GM23338 (cell line): ENCODE data around the gene NPLOC4. TPM values are rescaled to one million over a fixed set of nuclear protein-coding genes. Genes with fewer than 3 reads are reported as not detected.

Experiments used
- ATAC-seq: fragments of 200-7000 bp; cut with Tn5 transposase; 3 replicates; pipeline ENCODE4 v1.9.1; 2020
- DNase-seq: peaks from one replicate; pipeline ENCODE4 v3.0.0-alpha.2; 2015; ENCODE audit warnings: low spot score
- H2AFZ ChIP-seq: fragments of 200-600 bp; sonication (generic); 2 replicates; pipeline ENCODE4 v1.8.0; 2016; ENCODE audit warnings: antibody characterized with exemption, mild to moderate bottlenecking, moderate library complexity
- H3F3A ChIP-seq: fragments of 200-600 bp; sonication (generic); replicated peaks from 2 replicates; pipeline ENCODE4 v1.8.0; 2017; ENCODE audit warnings: antibody characterized with exemption, mixed run types, low read depth
- H3K27ac ChIP-seq: fragments of 200-600 bp; sonication (generic); 2 replicates; pipeline ENCODE4 v1.6.1; 2016; ENCODE audit warnings: low read depth
- H3K27me3 ChIP-seq: fragments of 200-600 bp; sonication (generic); 2 replicates; pipeline ENCODE4 v1.8.0; 2016; ENCODE audit warnings: mild to moderate bottlenecking, mixed run types, moderate library complexity; ENCODE audit not compliant: insufficient read depth
- H3K36me3 ChIP-seq: fragments of 200-600 bp; sonication (generic); 2 replicates; pipeline ENCODE4 v1.8.0; 2016; ENCODE audit warnings: mild to moderate bottlenecking; ENCODE audit not compliant: insufficient read depth
- H3K4me1 ChIP-seq: fragments of 200-600 bp; sonication (generic); 2 replicates; pipeline ENCODE4 v1.8.0; 2016; ENCODE audit warnings: mild to moderate bottlenecking, moderate library complexity; ENCODE audit not compliant: insufficient read depth
- H3K4me2 ChIP-seq: fragments of 200-600 bp; sonication (generic); 2 replicates; pipeline ENCODE4 v1.7.1; 2017; ENCODE audit warnings: mixed run types
- H3K4me3 ChIP-seq: fragments of 200-600 bp; sonication (generic); 2 replicates; pipeline ENCODE4 v1.6.1; 2016; ENCODE audit warnings: mixed run types
- H3K79me2 ChIP-seq: fragments of 200-600 bp; sonication (generic); replicated peaks from 2 replicates; pipeline ENCODE4 v1.8.0; 2017; ENCODE audit warnings: mild to moderate bottlenecking; ENCODE audit not compliant: insufficient read depth
- H3K9me2 ChIP-seq: fragments of 200-600 bp; sonication (generic); 2 replicates; pipeline ENCODE4 v1.8.0; 2017; ENCODE audit not compliant: insufficient read depth
- H4K20me1 ChIP-seq: fragments of 200-600 bp; sonication (generic); replicated peaks from 2 replicates; pipeline ENCODE4 v1.8.0; 2017; ENCODE audit warnings: mild to moderate bottlenecking; ENCODE audit not compliant: insufficient read depth
- H3K27ac Mint-ChIP-seq: 2 replicates; pipeline ENCODE4 v1.8.0; 2020; ENCODE audit warnings: inconsistent platforms, mild to moderate bottlenecking, moderate library complexity, mixed read lengths
- H3K27me3 Mint-ChIP-seq: 3 replicates; pipeline ENCODE4 v1.8.0; 2022; ENCODE audit warnings: low read depth, mild to moderate bottlenecking, moderate library complexity, mixed read lengths, inconsistent platforms; ENCODE audit not compliant: insufficient read depth, poor library complexity
- H3K36me3 Mint-ChIP-seq: 3 replicates; pipeline ENCODE4 v1.8.0; 2021; ENCODE audit warnings: low read depth, mild to moderate bottlenecking, inconsistent platforms, moderate library complexity, mixed read lengths
- H3K4me1 Mint-ChIP-seq: 3 replicates; pipeline ENCODE4 v1.8.0; 2020; ENCODE audit warnings: mild to moderate bottlenecking, inconsistent platforms, mixed read lengths
- H3K4me3 Mint-ChIP-seq: 3 replicates; pipeline ENCODE4 v1.8.0; 2021; ENCODE audit warnings: moderate library complexity, mild to moderate bottlenecking, inconsistent platforms, mixed read lengths
- H3K9me3 Mint-ChIP-seq: 3 replicates; pipeline ENCODE4 v1.8.0; 2020; ENCODE audit warnings: moderate library complexity, mild to moderate bottlenecking, inconsistent platforms, mixed read lengths
- CREB1 ChIP-seq: fragments of 250-450 bp; sonication (Bioruptor Pico); IDR thresholded peaks from 2 replicates; pipeline ENCODE4 v1.5.0; 2020; ENCODE audit warnings: low read depth, mild to moderate bottlenecking, moderate library complexity
- EZH2phosphoT487 ChIP-seq: fragments of 200-600 bp; sonication (generic); IDR thresholded peaks from one replicate; pipeline ENCODE4 v1.8.1; 2018; ENCODE audit warnings: antibody characterized with exemption; ENCODE audit not compliant: unreplicated experiment
- NANOG ChIP-seq: IDR thresholded peaks from 2 replicates; pipeline ENCODE4 v1.6.1; 2016; ENCODE audit warnings: antibody characterized with exemption, borderline replicate concordance
- POLR2AphosphoS5 ChIP-seq: IDR thresholded peaks from 2 replicates; pipeline ENCODE4 v1.6.1; 2016; ENCODE audit warnings: antibody characterized with exemption, low read depth
- ZNF114 ChIP-seq: fragments of 250-450 bp; sonication (Bioruptor Pico); IDR thresholded peaks from 2 replicates; pipeline ENCODE4 v1.5.0; 2020; ENCODE audit warnings: mild to moderate bottlenecking, moderate library complexity
- ZNF331 ChIP-seq: fragments of 250-450 bp; sonication (Bioruptor Pico); IDR thresholded peaks from 2 replicates; pipeline ENCODE4 v1.5.0; 2020; ENCODE audit warnings: low read depth, mild to moderate bottlenecking, moderate library complexity
- polyA plus RNA-seq: library from polyadenylated mRNA; unstranded; fragments of >200 nt; fragmentation: Nextera tagmentation; extraction: Ambion mirVana; gene quantifications from 2 replicates; pipeline ENCODE4 v1.2.1, GENCODE V29; 2016
- total RNA-seq: library from RNA; depleted of rRNA; stranded (reverse); fragments of >200 nt; shearing (Covaris generic); gene quantifications from 2 replicates; pipeline ENCODE4 v1.2.3, GENCODE V29; 2014
- TF ChIP-seq, protein P1 (sequence below): IDR thresholded peaks from 2 replicates; pipeline ENCODE4 v1.6.1; 2016; ENCODE audit warnings: antibody characterized with exemption
- TF ChIP-seq, protein P2 (sequence below): IDR thresholded peaks from one replicate; pipeline ENCODE4 v1.6.1; 2018; ENCODE audit warnings: antibody characterized with exemption; ENCODE audit not compliant: unreplicated experiment
- TF ChIP-seq, protein P3 (sequence below), 2 experiments: fragments of 200-600 bp in 1 of 2; sonication (generic) in 1 of 2; conservative IDR thresholded peaks; 2 replicates each; pipeline versions ENCODE4 v1.5.1 to v1.6.1; 2016 to 2017; ENCODE audit warnings: antibody characterized with exemption in 2 of 2, low read depth in 2 of 2, mild to moderate bottlenecking in 2 of 2, moderate library complexity in 1 of 2

NPLOC4 gene
- total and polyA plus RNA-seq, 2 experiments from 2014 or later: 24.1 to 79.1 TPM

DNA sequence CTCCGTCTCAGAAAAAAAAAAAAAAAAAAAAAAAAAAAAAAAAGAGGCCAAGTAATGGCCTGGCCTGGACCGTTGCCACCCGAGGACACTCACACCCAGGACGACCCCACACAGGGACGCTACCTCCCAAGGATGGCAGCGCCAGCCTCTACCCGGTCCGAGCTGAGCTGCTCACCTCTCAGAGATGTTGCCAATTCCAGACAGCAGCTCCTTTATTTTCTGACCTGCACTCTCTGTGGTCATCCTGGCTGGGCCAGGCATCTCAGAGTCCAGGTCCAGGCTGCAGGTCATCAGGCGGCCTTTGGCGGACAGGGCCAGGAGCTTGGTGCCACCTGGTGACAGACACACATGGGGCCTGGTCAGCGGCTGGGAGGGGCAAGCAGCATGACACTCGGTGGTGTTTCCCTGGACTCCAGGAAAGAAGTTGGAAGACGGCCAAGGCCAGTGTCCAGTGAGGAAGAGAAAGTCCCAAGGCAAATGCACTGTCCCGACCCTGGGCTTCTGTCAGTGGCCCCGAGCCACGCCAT is 87.8 kb downstream of the NPLOC4 start:
- Mint-ChIP-seq H3K27me3 (peaks cover 8% of the 10 kb centered on the region), H3K4me3 (peak overlapping the region; percentile 90; the same call in 1 of the 3 replicates), H3K4me1 (peaks cover 16% of the 10 kb centered on the region), H3K27ac (no peak overlapping the region), H3K36me3 (peaks cover 40% of the 10 kb centered on the region), H3K9me3 (no peaks in the 10 kb centered on the region)
- peaks cover 8% of the 10 kb centered on the region; the same call in 1 of the 2 replicates for H3K4me1 ChIP-seq
- peaks cover 23% of the 10 kb centered on the region for H3K79me2 ChIP-seq
- H3K36me3 ChIP-seq: no peaks in the 10 kb centered on the region; the same call in 1 of the 2 replicates
- no peaks in the 10 kb centered on the region; the same call in 1 of the 2 replicates for H4K20me1 ChIP-seq
- no peaks in the 10 kb centered on the region for H3K27me3 ChIP-seq
- ATAC-seq (no peak), DNase-seq (no peak)
- H3K4me3 ChIP-seq: no peak overlapping the region
- no peak for TF ChIP-seq POLR2AphosphoS5
- TF ChIP-seq NANOG: no peak
- TF ChIP-seq, protein P1, sequence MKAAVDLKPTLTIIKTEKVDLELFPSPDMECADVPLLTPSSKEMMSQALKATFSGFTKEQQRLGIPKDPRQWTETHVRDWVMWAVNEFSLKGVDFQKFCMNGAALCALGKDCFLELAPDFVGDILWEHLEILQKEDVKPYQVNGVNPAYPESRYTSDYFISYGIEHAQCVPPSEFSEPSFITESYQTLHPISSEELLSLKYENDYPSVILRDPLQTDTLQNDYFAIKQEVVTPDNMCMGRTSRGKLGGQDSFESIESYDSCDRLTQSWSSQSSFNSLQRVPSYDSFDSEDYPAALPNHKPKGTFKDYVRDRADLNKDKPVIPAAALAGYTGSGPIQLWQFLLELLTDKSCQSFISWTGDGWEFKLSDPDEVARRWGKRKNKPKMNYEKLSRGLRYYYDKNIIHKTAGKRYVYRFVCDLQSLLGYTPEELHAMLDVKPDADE: no peak
- TF ChIP-seq CREB1 (CRISPR knock-in tag): no peak
- no peak for TF ChIP-seq EZH2phosphoT487
- TF ChIP-seq ZNF114 (CRISPR knock-in tag): no peak
- TF ChIP-seq, protein P2, sequence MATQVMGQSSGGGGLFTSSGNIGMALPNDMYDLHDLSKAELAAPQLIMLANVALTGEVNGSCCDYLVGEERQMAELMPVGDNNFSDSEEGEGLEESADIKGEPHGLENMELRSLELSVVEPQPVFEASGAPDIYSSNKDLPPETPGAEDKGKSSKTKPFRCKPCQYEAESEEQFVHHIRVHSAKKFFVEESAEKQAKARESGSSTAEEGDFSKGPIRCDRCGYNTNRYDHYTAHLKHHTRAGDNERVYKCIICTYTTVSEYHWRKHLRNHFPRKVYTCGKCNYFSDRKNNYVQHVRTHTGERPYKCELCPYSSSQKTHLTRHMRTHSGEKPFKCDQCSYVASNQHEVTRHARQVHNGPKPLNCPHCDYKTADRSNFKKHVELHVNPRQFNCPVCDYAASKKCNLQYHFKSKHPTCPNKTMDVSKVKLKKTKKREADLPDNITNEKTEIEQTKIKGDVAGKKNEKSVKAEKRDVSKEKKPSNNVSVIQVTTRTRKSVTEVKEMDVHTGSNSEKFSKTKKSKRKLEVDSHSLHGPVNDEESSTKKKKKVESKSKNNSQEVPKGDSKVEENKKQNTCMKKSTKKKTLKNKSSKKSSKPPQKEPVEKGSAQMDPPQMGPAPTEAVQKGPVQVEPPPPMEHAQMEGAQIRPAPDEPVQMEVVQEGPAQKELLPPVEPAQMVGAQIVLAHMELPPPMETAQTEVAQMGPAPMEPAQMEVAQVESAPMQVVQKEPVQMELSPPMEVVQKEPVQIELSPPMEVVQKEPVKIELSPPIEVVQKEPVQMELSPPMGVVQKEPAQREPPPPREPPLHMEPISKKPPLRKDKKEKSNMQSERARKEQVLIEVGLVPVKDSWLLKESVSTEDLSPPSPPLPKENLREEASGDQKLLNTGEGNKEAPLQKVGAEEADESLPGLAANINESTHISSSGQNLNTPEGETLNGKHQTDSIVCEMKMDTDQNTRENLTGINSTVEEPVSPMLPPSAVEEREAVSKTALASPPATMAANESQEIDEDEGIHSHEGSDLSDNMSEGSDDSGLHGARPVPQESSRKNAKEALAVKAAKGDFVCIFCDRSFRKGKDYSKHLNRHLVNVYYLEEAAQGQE: no peak
- TF ChIP-seq, protein P3, sequence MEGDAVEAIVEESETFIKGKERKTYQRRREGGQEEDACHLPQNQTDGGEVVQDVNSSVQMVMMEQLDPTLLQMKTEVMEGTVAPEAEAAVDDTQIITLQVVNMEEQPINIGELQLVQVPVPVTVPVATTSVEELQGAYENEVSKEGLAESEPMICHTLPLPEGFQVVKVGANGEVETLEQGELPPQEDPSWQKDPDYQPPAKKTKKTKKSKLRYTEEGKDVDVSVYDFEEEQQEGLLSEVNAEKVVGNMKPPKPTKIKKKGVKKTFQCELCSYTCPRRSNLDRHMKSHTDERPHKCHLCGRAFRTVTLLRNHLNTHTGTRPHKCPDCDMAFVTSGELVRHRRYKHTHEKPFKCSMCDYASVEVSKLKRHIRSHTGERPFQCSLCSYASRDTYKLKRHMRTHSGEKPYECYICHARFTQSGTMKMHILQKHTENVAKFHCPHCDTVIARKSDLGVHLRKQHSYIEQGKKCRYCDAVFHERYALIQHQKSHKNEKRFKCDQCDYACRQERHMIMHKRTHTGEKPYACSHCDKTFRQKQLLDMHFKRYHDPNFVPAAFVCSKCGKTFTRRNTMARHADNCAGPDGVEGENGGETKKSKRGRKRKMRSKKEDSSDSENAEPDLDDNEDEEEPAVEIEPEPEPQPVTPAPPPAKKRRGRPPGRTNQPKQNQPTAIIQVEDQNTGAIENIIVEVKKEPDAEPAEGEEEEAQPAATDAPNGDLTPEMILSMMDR (conservative IDR thresholded peaks at IDR 0.05; ENCODE audit: low read depth in 2 of 2): no peak
- no peak for TF ChIP-seq ZNF331 (CRISPR knock-in tag)
- H3K4me2 ChIP-seq: no peak overlapping the region
- H3K9me2 ChIP-seq: no peaks in the 10 kb centered on the region
- peaks cover 13% of the 10 kb centered on the region for H3F3A ChIP-seq
- H3K27ac ChIP-seq: no peak overlapping the region
- no peak overlapping the region for H2AFZ ChIP-seq
